CD14-positive monocyte (primary cell): Measurements from ENCODE around the gene ANKRD17. TPM values are rescaled to one million over a fixed set of nuclear protein-coding genes. Genes with fewer than 3 reads are reported as not detected.
A peak's percentile ranks its signal among the peaks of the same experiment; 100 is the strongest.

Source experiments
- DNase-seq, 3 donors: peaks; one replicate each; pipeline ENCODE4 v3.0.0-alpha.2; 2011 to 2022
- H2AFZ ChIP-seq: 2 replicates; pipeline ENCODE4 v1.6.0; 2012; ENCODE audit warnings: mild to moderate bottlenecking, low read depth, low read length, inconsistent platforms; ENCODE audit not compliant: insufficient read depth, poor library complexity, severe bottlenecking
- H3K27ac ChIP-seq, 2 donors: 1 replicate in 1 of 2; 2 replicates in 1 of 2; pipeline ENCODE4 v1.5.1; 2012 to 2013; ENCODE audit warnings: low read length in 2 of 2, control low read depth in 1 of 2, inconsistent platforms in 1 of 2, low read depth in 1 of 2, mild to moderate bottlenecking in 1 of 2
- H3K27me3 ChIP-seq, 2 donors: one replicate each; pipeline versions ENCODE4 v1.6.0 to v1.6.1; 2011 to 2013; ENCODE audit warnings: low read length in 2 of 2; ENCODE audit not compliant: control insufficient read depth in 2 of 2, insufficient read depth in 2 of 2
- H3K36me3 ChIP-seq, 2 donors: replicated peaks in 1 of 2; 1 replicate in 1 of 2; 2 replicates in 1 of 2; pipeline versions ENCODE4 v1.5.1 to v1.6.1; 2012 to 2013; ENCODE audit warnings: low read length in 2 of 2, control low read depth in 1 of 2, inconsistent platforms in 1 of 2, mild to moderate bottlenecking in 1 of 2; ENCODE audit not compliant: insufficient read depth in 2 of 2, control insufficient read depth in 1 of 2
- H3K4me1 ChIP-seq, 2 donors: 1 replicate in 1 of 2; 2 replicates in 1 of 2; pipeline versions ENCODE4 v1.5.1 to v1.6.1; 2012 to 2013; ENCODE audit warnings: low read length in 2 of 2, control low read depth in 1 of 2, inconsistent platforms in 1 of 2, mild to moderate bottlenecking in 1 of 2, moderate library complexity in 1 of 2; ENCODE audit not compliant: insufficient read depth in 2 of 2, control insufficient read depth in 1 of 2
- H3K4me2 ChIP-seq: replicated peaks from 2 replicates; pipeline ENCODE3; 2012; ENCODE audit warnings: low read length, moderate library complexity, mild to moderate bottlenecking; ENCODE audit not compliant: poor library complexity, severe bottlenecking; ENCODE audit errors: extremely low read depth
- H3K4me3 ChIP-seq, 3 experiments: fragments of 200-600 bp in 1 of 3; sonication (generic) in 1 of 3; replicated peaks in 1 of 3; 1 replicate in 2 of 3; 2 replicates in 1 of 3; pipeline ENCODE4 v1.5.1; 2011 to 2013; ENCODE audit warnings: low read length in 3 of 3, mild to moderate bottlenecking in 3 of 3, control low read depth in 2 of 3, low read depth in 2 of 3, inconsistent platforms in 1 of 3, moderate library complexity in 1 of 3
- H3K79me2 ChIP-seq: 2 replicates; pipeline ENCODE4 v1.6.0; 2012; ENCODE audit warnings: mild to moderate bottlenecking, control low read depth, inconsistent platforms, low read length, moderate library complexity; ENCODE audit not compliant: insufficient read depth
- H3K9ac ChIP-seq: 2 replicates; pipeline ENCODE4 v1.6.0; 2017; ENCODE audit warnings: low read length, mild to moderate bottlenecking; ENCODE audit not compliant: insufficient read depth, poor library complexity, severe bottlenecking
- H3K9me3 ChIP-seq, 2 donors: replicated peaks in 1 of 2; 1 replicate in 1 of 2; 2 replicates in 1 of 2; pipeline versions ENCODE4 v1.5.1 to v1.6.1; 2012 to 2013; ENCODE audit warnings: low read length in 2 of 2, control low read depth in 1 of 2; ENCODE audit not compliant: control insufficient read depth in 1 of 2, insufficient read depth in 1 of 2
- H4K20me1 ChIP-seq: 2 replicates; pipeline ENCODE4 v1.6.0; 2012; ENCODE audit warnings: mild to moderate bottlenecking, low read length, control low read depth, moderate library complexity; ENCODE audit not compliant: insufficient read depth
- H3K27ac Mint-ChIP-seq, 7 donors: one replicate each; pipeline ENCODE4 v1.8.0; 2020; ENCODE audit warnings: mild to moderate bottlenecking in 7 of 7, mixed read lengths in 7 of 7, moderate library complexity in 6 of 7, inconsistent platforms in 2 of 7
- H3K27me3 Mint-ChIP-seq, 3 donors: one replicate each; pipeline ENCODE4 v1.8.0; 2021 to 2022; ENCODE audit warnings: low read depth in 3 of 3, mild to moderate bottlenecking in 3 of 3, mixed read lengths in 3 of 3, moderate library complexity in 3 of 3, inconsistent platforms in 1 of 3
- H3K36me3 Mint-ChIP-seq, 2 donors: one replicate each; pipeline ENCODE4 v1.8.0; 2020; ENCODE audit warnings: mixed read lengths in 2 of 2, inconsistent platforms in 1 of 2, mild to moderate bottlenecking in 1 of 2
- H3K4me1 Mint-ChIP-seq: one replicate; pipeline ENCODE4 v1.8.0; 2020; ENCODE audit warnings: mild to moderate bottlenecking, mixed read lengths
- H3K4me3 Mint-ChIP-seq, 2 donors: one replicate each; pipeline ENCODE4 v1.8.0; 2020; ENCODE audit warnings: mild to moderate bottlenecking in 2 of 2, mixed read lengths in 2 of 2, moderate library complexity in 1 of 2
- H3K9me3 Mint-ChIP-seq, 7 donors: one replicate each; pipeline ENCODE4 v1.8.0; 2020 to 2022; ENCODE audit warnings: mixed read lengths in 7 of 7, mild to moderate bottlenecking in 6 of 7, moderate library complexity in 6 of 7, inconsistent platforms in 2 of 7
- WGBS: methylation state at CpG from one replicate; pipeline ENCODE4 v1.1.5; 2013; ENCODE audit warnings: missing lambda C conversion rate; ENCODE audit not compliant: insufficient coverage; 5-methylcytosine and 5-hydroxymethylcytosine counted together
- intact Hi-C, 2 donors: fragments of 100-400 bp; cut with micrococcal nuclease; formaldehyde crosslinking; loops; one replicate each; pipeline versions ENCODE4 v1.15.0 to v1.15.1; 2023
- polyA plus RNA-seq, 3 donors: library from polyadenylated mRNA; depleted of rRNA in 1 of 3; unstranded in 2 of 3; stranded (reverse) in 1 of 3; fragments of 300-500 nt in 2 of 3; fragments of >200 nt in 1 of 3; fragmentation: Illumina TruSeq in 2 of 3; gene quantifications; 1 replicate in 2 of 3; 2 replicates in 1 of 3; pipeline ENCODE4 v1.2.3, GENCODE V29; 2012 to 2021
- TF ChIP-seq, protein P1 (sequence below): fragments of 200-600 bp; IDR thresholded peaks from one replicate; pipeline ENCODE4 v1.8.0; 2022; ENCODE audit warnings: antibody characterized with exemption, mild to moderate bottlenecking

Gene ANKRD17
- polyA plus RNA-seq, 3 donors, result 5.3 to 18.9 (median 9.0) TPM

DNA sequence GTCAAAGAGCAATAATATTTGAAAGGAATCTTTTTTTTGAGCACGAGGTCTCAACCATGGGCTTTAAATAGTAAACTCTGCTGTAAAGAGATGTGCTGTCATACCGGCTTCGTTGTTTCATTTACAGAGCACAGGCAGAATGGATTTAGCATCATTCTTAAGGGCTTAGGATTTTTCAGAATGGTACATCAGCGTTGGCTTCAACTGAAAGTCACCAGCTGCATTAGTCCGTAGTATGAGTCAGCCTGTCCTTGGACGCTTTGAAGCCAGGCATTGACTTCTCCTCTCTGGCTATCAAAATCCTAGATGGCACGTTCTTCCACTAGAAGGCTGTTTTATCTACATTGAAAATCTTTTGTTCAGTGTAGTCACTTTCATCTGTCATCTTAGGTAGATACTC is 212.7 kb downstream of the ANKRD17 start:
- Mint-ChIP-seq H3K27ac (no peak overlapping the region), H3K4me3 (no peak overlapping the region), H3K27me3 (peaks cover 0 to 1% (median 0%) of the 10 kb centered on the region in 3 donors), H3K36me3 (no peaks in the 10 kb centered on the region), H3K9me3 (peaks cover 0 to 6% (median 2%) of the 10 kb centered on the region in 7 donors), H3K4me1 (no peaks in the 10 kb centered on the region)
- Histone ChIP-seq H3K9me3 (no peaks in the 10 kb centered on the region), H3K27me3 (no peaks in the 10 kb centered on the region), H2AFZ (no peak overlapping the region), H3K27ac (no peak overlapping the region), H3K4me2 (no peak overlapping the region), H3K4me1 (no peaks in the 10 kb centered on the region), H3K4me3 (no peak overlapping the region), H3K79me2 (no peaks in the 10 kb centered on the region), H3K36me3 (no peaks in the 10 kb centered on the region), H3K9ac (no peak overlapping the region), H4K20me1 (no peaks in the 10 kb centered on the region)
- WGBS, result 92% methylated on average over 5 of the region's 7 CpGs
- DNase-seq, result no peak
- intact Hi-C loops, result no loop called here
- TF ChIP-seq, protein P1, sequence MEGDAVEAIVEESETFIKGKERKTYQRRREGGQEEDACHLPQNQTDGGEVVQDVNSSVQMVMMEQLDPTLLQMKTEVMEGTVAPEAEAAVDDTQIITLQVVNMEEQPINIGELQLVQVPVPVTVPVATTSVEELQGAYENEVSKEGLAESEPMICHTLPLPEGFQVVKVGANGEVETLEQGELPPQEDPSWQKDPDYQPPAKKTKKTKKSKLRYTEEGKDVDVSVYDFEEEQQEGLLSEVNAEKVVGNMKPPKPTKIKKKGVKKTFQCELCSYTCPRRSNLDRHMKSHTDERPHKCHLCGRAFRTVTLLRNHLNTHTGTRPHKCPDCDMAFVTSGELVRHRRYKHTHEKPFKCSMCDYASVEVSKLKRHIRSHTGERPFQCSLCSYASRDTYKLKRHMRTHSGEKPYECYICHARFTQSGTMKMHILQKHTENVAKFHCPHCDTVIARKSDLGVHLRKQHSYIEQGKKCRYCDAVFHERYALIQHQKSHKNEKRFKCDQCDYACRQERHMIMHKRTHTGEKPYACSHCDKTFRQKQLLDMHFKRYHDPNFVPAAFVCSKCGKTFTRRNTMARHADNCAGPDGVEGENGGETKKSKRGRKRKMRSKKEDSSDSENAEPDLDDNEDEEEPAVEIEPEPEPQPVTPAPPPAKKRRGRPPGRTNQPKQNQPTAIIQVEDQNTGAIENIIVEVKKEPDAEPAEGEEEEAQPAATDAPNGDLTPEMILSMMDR, result no peak

DNA sequence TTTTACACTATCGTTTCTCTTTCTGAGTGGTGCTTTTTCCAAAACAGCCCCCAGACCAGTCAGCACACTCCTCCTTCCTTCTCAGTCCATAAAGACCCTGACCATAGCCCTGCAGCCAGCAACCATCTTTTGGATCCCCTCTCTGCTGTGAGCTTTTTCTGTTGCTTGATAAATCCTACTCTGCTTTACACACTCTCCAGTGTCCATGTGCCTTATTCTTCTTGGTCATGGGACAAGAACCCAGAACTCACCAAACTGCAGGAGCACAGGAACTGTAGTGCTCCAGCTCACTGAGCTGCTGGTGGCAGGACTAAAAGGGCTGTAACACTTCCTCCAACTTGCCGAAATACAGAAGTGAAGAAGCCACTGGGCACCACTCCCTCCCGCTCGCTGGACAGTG is 221.5 kb downstream of the ANKRD17 start:
- Histone ChIP-seq H3K27ac (no peak overlapping the region), H3K9ac (no peak overlapping the region), H4K20me1 (no peaks in the 10 kb centered on the region), H3K4me3 (no peak overlapping the region), H3K27me3 (no peaks in the 10 kb centered on the region), H3K79me2 (no peaks in the 10 kb centered on the region), H2AFZ (peak overlapping the region; percentile 1), H3K4me2 (no peak overlapping the region), H3K36me3 (no peaks in the 10 kb centered on the region), H3K4me1 (no peaks in the 10 kb centered on the region), H3K9me3 (peaks cover 5 to 14% of the 10 kb centered on the region in 2 donors)
- intact Hi-C loops, result no loop called here
- H3K27ac Mint-ChIP-seq, result no peak overlapping the region
- peaks cover 10 to 19% (median 14%) of the 10 kb centered on the region in 7 donors for H3K9me3 Mint-ChIP-seq
- peaks cover 0 to 3% (median 1%) of the 10 kb centered on the region in 3 donors for H3K27me3 Mint-ChIP-seq
- no peak overlapping the region for H3K4me3 Mint-ChIP-seq
- WGBS, result 70% methylated on average over 2 of the region's 4 CpGs
- no peaks in the 10 kb centered on the region for H3K4me1 Mint-ChIP-seq
- no peak for DNase-seq
- TF ChIP-seq, protein P1, result no peak
- H3K36me3 Mint-ChIP-seq, result no peaks in the 10 kb centered on the region
